ENCODE data around the gene SH3TC2.

DNA sequence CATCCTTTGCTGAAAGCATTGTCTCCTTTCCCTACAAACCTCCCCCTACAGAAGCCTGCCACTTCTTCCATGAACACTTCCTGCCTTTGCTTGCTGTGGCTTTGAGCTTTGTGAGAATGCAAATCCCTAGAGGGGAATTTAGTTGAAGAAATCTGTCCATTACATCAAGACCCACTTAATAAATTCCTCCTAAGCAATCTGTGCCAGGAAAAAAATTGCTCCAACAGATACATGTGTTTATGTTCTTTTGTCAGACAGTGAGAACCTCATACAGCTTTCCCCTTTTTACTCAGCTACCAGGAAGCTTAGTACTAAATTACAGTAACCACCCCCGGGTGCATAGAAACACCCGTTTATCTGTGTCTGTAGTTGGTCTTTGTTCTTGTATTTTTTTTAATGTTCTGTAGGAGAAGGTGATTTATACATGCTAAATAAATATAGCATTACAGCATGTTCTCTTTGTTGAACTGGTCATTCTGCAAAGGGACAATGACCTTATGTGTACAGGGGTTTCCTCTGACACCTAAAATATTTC is 43.9 kb downstream of the SH3TC2 start:
- no peak for TF ChIP-seq EZH2 (IDR thresholded peaks at IDR 0.05; ENCODE audit: low read depth)
- TF ChIP-seq, protein P1, sequence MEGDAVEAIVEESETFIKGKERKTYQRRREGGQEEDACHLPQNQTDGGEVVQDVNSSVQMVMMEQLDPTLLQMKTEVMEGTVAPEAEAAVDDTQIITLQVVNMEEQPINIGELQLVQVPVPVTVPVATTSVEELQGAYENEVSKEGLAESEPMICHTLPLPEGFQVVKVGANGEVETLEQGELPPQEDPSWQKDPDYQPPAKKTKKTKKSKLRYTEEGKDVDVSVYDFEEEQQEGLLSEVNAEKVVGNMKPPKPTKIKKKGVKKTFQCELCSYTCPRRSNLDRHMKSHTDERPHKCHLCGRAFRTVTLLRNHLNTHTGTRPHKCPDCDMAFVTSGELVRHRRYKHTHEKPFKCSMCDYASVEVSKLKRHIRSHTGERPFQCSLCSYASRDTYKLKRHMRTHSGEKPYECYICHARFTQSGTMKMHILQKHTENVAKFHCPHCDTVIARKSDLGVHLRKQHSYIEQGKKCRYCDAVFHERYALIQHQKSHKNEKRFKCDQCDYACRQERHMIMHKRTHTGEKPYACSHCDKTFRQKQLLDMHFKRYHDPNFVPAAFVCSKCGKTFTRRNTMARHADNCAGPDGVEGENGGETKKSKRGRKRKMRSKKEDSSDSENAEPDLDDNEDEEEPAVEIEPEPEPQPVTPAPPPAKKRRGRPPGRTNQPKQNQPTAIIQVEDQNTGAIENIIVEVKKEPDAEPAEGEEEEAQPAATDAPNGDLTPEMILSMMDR (conservative IDR thresholded peaks at IDR 0.05): no peak

All from PC-9 (cell line).